Neuron (in vitro differentiated cells): ENCODE results near the gene CRADD.
"Not testable (repeated sequence)": the region's sequence is repeated elsewhere in the genome, so short reads cannot be mapped to it uniquely, and the experiment has no call there.

Experiments used
- H2AFZ ChIP-seq: one replicate; pipeline ENCODE4 v1.6.1; 2013; ENCODE audit warnings: low read depth, mild to moderate bottlenecking, inconsistent platforms, low read length, moderate library complexity
- H3K27me3 ChIP-seq: one replicate; pipeline ENCODE4 v1.6.1; 2013; ENCODE audit warnings: low read length; ENCODE audit not compliant: insufficient read depth
- H3K36me3 ChIP-seq: one replicate; pipeline ENCODE4 v1.6.1; 2013; ENCODE audit warnings: low read length; ENCODE audit not compliant: insufficient read depth
- H3K4me1 ChIP-seq: one replicate; pipeline ENCODE4 v1.6.1; 2013; ENCODE audit warnings: low read length; ENCODE audit not compliant: insufficient read depth
- H3K4me3 ChIP-seq: 2 replicates; pipeline ENCODE4 v1.5.1; 2013; ENCODE audit warnings: mild to moderate bottlenecking, low read length, moderate library complexity
- H3K9me3 ChIP-seq: one replicate; pipeline ENCODE4 v1.6.1; 2013; ENCODE audit warnings: low read length

CRADD gene

GRCh38 chr12:93780886-93781285 is 103.7 kb downstream of the CRADD start:
- not testable (repeated sequence) for H3K36me3 ChIP-seq, H2AFZ ChIP-seq, H3K27me3 ChIP-seq, H3K4me3 ChIP-seq, H3K9me3 ChIP-seq
- peaks cover 29% of the 10 kb centered on the region for H3K4me1 ChIP-seq

DNA sequence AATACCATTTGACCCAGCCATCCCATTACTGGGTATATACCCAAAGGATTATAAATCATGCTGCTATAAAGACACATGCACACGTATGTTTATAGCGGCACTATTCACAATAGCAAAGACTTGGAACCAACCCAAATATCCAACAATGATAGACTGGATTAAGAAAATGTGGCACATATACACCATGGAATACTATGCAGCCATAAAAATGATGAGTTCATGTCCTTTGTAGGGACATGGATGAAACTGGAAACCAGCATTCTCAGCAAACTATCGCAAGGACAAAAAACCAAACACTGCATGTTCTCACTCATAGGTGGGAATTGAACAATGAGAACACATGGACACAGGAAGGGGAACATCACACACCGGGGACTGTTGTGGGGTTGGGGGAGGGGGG is 104.8 kb downstream of the CRADD start:
- not testable (repeated sequence) for H3K27me3 ChIP-seq, H3K36me3 ChIP-seq, H2AFZ ChIP-seq, H3K9me3 ChIP-seq, H3K4me3 ChIP-seq
- H3K4me1 ChIP-seq, result peaks cover 30% of the 10 kb centered on the region

GRCh38 chr12:93782853-93783252 is 105.7 kb downstream of the CRADD start:
- Histone ChIP-seq H2AFZ (no peak overlapping the region), H3K36me3 (no peaks in the 10 kb centered on the region), H3K4me3 (no peak overlapping the region), H3K27me3 (no peaks in the 10 kb centered on the region), H3K4me1 (peaks cover 25% of the 10 kb centered on the region), H3K9me3 (no peaks in the 10 kb centered on the region)

DNA sequence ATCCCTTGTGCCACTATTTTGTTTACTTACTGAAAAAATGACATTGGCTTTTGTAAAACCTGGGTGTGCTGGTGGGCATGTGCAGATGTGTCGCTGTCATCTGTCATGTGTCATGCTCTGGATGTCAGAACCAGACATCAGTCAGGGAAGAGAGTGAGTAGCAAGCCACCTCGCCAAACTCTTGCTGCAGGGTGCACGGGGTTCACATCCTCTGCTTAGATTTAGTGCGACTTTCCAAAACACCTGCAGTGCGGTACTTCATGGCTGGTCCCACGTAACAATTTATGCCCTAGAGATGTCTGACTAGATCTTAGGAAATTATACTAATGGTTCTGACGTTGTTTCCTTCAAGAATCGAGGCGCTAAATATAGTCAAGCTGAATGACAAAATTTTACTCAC is 106.7 kb downstream of the CRADD start:
- Histone ChIP-seq H3K4me1 (peaks cover 25% of the 10 kb centered on the region), H2AFZ (no peak overlapping the region), H3K27me3 (no peaks in the 10 kb centered on the region), H3K36me3 (no peaks in the 10 kb centered on the region), H3K4me3 (no peak overlapping the region), H3K9me3 (peaks cover 2% of the 10 kb centered on the region)

DNA sequence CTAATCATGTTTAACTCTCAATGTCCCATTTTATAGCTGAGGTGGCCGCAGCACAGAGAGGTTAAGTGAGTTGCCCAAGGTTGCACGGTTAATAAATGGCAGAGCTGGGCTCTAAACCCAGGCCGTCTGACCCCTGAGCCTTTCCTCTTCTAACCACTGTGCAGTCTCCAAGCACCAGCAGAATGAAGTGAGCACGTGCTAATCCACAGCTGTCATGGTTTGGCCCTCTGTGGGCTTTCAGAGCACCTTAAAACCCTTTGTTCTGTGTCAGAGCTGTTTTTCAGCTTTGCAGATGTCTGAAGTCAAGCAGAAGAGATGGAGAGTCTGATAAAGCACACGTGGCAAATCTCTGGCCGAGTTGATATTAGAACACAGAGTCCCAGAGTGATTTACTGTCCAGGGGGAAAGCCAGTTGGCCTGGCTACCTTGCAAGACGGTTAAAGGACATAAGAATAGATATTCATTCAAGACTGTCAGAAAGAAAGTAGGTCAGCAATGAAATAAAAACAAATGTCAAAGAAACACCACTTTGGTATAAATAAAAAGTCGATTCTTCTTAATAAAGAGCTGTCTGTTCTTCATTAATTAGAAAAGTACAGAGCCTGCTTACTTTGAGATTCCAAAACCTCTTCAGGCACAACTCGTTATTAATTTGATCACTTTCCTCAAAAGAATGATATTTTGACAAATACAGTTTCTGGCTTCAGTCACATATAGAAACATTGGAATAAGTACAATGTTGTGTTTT is 107.3 kb downstream of the CRADD start:
- Histone ChIP-seq H3K9me3 (peaks cover 2% of the 10 kb centered on the region), H3K4me3 (no peak overlapping the region), H3K4me1 (peaks cover 25% of the 10 kb centered on the region), H2AFZ (no peak overlapping the region), H3K36me3 (no peaks in the 10 kb centered on the region), H3K27me3 (no peaks in the 10 kb centered on the region)

DNA sequence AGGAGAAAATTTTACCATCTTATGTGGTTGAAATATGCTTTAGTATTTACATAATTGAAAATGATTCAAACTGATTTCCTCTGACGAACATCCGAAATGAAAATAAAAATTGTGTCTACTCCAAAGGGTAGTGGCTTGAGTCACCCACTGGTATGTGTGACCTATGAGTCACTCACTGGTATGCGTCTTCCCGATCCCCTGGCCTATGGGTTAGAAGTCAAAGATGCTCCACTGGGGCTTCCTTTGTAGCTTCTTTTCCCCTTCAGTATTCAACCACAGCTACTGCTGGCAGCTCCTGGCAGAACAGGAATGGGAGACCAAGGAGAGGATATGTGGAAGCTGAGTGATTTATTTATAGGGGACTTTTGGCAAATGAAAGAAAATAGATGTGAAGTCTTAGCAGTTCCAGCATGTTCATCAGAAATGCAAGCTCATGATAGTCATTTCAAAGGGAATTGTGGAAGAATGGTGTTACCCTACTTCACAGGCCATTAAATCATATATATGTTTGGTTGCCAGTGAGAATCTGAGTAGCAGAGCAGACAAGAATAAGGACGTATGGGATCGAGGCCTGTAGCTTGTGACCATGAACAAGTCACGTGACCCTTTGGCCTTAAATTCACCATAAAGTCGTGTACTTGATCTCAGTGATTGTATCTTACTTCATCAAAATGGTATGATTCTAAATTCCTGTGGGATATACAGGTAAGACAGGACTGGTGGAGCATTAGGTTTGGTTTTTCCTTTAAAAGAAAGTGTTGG is 108.3 kb downstream of the CRADD start:
- H2AFZ ChIP-seq, result no peak overlapping the region
- peaks cover 2% of the 10 kb centered on the region for H3K9me3 ChIP-seq
- H3K4me3 ChIP-seq, result no peak overlapping the region
- no peaks in the 10 kb centered on the region for H3K36me3 ChIP-seq
- H3K4me1 ChIP-seq, result peaks cover 25% of the 10 kb centered on the region
- no peaks in the 10 kb centered on the region for H3K27me3 ChIP-seq

- Histone ChIP-seq H2AFZ (no peak overlapping the region), H3K36me3 (no peaks in the 10 kb centered on the region), H3K4me3 (no peak overlapping the region), H3K27me3 (no peaks in the 10 kb centered on the region), H3K9me3 (peaks cover 2% of the 10 kb centered on the region), H3K4me1 (peaks cover 25% of the 10 kb centered on the region)
Measured at GRCh38 chr12:93786656-93787397, 109.7 kb downstream of the CRADD start.

DNA sequence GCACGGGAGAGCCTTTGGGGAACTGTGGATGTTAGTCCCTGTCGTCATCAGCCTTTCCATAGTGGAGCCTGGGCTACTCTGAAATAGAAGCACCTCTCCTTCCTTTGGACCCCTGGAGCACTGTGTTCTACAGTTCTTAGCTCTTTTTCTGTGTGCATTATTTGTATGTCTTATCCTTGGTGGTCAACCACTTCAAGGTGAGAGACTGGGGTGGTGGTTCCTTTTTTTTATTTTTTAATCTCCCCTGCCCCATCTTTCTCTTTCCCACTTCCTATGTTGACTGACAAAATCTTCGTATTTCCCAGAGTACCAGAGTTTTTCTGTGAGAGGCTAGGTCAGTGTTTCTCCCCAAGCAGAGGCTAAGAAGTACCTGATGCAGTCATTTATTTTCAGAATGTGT is 111.7 kb downstream of the CRADD start:
- Histone ChIP-seq H3K27me3 (no peaks in the 10 kb centered on the region), H3K4me3 (no peak overlapping the region), H3K4me1 (peaks cover 22% of the 10 kb centered on the region), H2AFZ (no peak overlapping the region), H3K36me3 (no peaks in the 10 kb centered on the region), H3K9me3 (peaks cover 2% of the 10 kb centered on the region)

- no peak overlapping the region for H2AFZ ChIP-seq
- H3K36me3 ChIP-seq, result no peaks in the 10 kb centered on the region
- no peak overlapping the region for H3K4me3 ChIP-seq
- H3K9me3 ChIP-seq, result peaks cover 2% of the 10 kb centered on the region
- peaks cover 13% of the 10 kb centered on the region for H3K4me1 ChIP-seq
- H3K27me3 ChIP-seq, result no peaks in the 10 kb centered on the region
Measured at GRCh38 chr12:93789767-93790166, 112.6 kb downstream of the CRADD start.

DNA sequence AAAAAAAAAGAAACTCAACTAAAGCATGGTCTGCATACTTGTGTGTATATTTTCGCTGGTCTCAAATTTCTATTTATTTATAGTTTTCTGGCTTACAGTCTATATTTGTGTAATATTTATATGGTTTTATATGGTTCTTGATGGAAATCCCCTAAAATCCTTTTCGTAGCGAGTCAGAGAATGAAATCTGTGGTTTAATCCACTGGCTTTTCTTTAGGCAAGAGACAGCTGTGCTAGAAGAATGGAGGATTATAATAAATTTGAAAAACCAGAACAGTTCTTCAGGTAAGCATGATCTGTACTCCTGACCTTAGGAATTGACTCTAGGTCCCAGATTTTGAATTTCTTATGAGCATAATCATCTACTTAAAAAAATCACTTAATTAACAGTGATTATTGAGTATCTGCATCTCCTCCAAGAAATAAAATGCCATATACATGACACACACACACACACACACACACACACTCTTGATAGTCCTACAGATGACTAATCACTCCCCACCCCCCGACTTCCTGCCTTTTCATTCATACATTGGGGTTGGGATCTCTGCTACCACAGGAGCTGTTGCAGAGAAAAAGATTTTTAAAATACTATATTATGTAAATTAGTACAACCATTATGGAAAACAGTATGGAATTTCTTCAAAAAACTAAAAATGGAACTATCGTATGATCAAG is 113.4 kb downstream of the CRADD start:
- Histone ChIP-seq H3K9me3 (peaks cover 2% of the 10 kb centered on the region), H3K4me1 (peaks cover 4% of the 10 kb centered on the region), H3K36me3 (no peaks in the 10 kb centered on the region), H2AFZ (no peak overlapping the region), H3K4me3 (no peak overlapping the region), H3K27me3 (no peaks in the 10 kb centered on the region)

- no peak overlapping the region for H2AFZ ChIP-seq
- no peaks in the 10 kb centered on the region for H3K4me1 ChIP-seq
- peaks cover 2% of the 10 kb centered on the region for H3K9me3 ChIP-seq
- no peaks in the 10 kb centered on the region for H3K27me3 ChIP-seq
- H3K36me3 ChIP-seq, result no peaks in the 10 kb centered on the region
- H3K4me3 ChIP-seq, result no peak overlapping the region
Measured at GRCh38 chr12:93793007-93793406, 115.8 kb downstream of the CRADD start.

DNA sequence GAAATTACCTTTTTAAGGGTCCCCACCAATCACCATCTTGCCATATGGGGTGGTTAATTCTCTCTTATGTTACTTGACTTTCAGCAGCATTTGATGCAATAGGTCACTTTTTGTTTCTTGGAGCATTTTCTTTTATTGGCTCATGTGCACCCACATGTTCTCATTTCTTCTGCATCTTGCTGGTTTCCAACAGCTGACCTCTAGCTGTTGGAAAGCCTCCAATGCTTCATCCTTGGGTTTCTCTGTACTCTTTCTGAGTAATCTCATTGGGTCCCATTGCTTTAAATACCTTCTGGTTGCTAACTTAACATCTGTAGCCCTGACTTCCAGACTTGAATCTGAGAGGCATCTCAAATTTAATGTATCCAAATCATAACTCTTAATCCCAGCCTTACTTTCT is 116.8 kb downstream of the CRADD start:
- Histone ChIP-seq H3K4me1 (no peaks in the 10 kb centered on the region), H2AFZ (no peak overlapping the region)

DNA sequence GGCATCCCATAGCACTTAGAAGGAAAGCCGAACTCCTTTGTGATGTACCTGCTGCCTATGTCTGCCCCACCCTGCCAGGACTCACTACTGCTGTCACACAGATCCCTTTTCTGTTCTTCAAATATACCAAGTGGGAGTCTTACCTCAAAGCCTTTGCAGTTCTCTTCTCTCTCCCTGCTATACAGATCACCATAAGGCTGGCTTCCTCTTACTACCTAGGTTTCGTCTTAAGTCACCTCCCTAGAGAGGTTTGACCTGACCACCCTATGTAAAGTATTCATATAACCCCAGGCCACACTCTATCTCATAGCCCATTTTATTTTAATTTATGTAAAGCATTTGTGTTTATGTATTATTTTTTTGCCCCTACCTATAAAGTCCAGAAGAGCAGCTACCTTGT is 117.6 kb downstream of the CRADD start:
- Histone ChIP-seq H2AFZ (no peak overlapping the region), H3K27me3 (no peaks in the 10 kb centered on the region), H3K4me1 (no peaks in the 10 kb centered on the region), H3K36me3 (no peaks in the 10 kb centered on the region), H3K9me3 (no peaks in the 10 kb centered on the region), H3K4me3 (no peak overlapping the region)

More for the DNA sequence above, 116.8 kb downstream of the CRADD start:
- Histone ChIP-seq H3K36me3 (no peaks in the 10 kb centered on the region), H3K4me3 (no peak overlapping the region), H3K9me3 (no peaks in the 10 kb centered on the region), H3K27me3 (no peaks in the 10 kb centered on the region)
